ENCODE results near the gene PLPPR2. TPM values are rescaled to one million over a fixed set of nuclear protein-coding genes. Genes with fewer than 3 reads are reported as not detected.
"Not testable (repeated sequence)": the region's sequence is repeated elsewhere in the genome, so short reads cannot be mapped to it uniquely, and the experiment has no call there.

Gene PLPPR2
- total and polyA plus RNA-seq, 9 donors, result 11.6 to 42.5 (median 31.3) TPM

- WGBS, 3 donors, result 4% methylated on average over 41 to 53 of the region's 53 CpGs
- H3K4me3 ChIP-seq, result peak within 1 kb of the TSS; percentile 95
- H3K9me3 ChIP-seq, result no peaks in the 10 kb centered on the region
- H3K4me1 ChIP-seq (ENCODE audit: insufficient read depth), result peaks cover 8% of the 10 kb centered on the region
- no peaks in the 10 kb centered on the region for H3K27me3 ChIP-seq
- no peak for TF ChIP-seq POLR2A (IDR thresholded peaks at IDR 0.05)
- no peak for TF ChIP-seq CTCF (IDR thresholded peaks at IDR 0.05)
- TF ChIP-seq EP300 (IDR thresholded peaks at IDR 0.05), result no peak
- intact Hi-C loops (cut with DNase I), result loop anchor here in 1 of 4 donors (5.0 kb wide), 1 partner anchor 47 kb away; no protein-coding TSS in a partner anchor
- H3K27ac ChIP-seq, result peak within 1 kb of the TSS; percentile 78 to 80
- DNase-seq, result peak; percentile 92 to 95 (median 94)
- no peaks in the 10 kb centered on the region for H3K36me3 ChIP-seq
Observed at GRCh38 chr19:11339254-11340098, 15.8 kb upstream of the PLPPR2 start, which contains the start of gene RAB3D. Gene RAB3D, minus strand, starts transcription at chr19:11339657. Its CDS starts 2,258 bp downstream, at chr19:11337399.

- H3K27me3 ChIP-seq; DNase-seq; H3K36me3 ChIP-seq; H3K4me1 ChIP-seq (ENCODE audit: insufficient read depth); intact Hi-C loops (cut with DNase I); H3K9me3 ChIP-seq: not testable (repeated sequence)
- 77 to 81% (median 79%) methylated on average over 8 of the region's 8 CpGs for WGBS, 3 donors
- H3K27ac ChIP-seq, result peak overlapping the region in 1 of 2 donors; percentile 78
- H3K4me3 ChIP-seq, result peak overlapping the region; percentile 95
Observed at GRCh38 chr19:11340099-11340467, 15.1 kb upstream of the PLPPR2 start.

- Histone ChIP-seq H3K27me3 (no peaks in the 10 kb centered on the region), H3K4me1 (ENCODE audit: insufficient read depth) (peaks cover 14% of the 10 kb centered on the region), H3K36me3 (no peaks in the 10 kb centered on the region), H3K9me3 (no peaks in the 10 kb centered on the region), H3K4me3 (no peak overlapping the region), H3K27ac (no peak overlapping the region)
- 76 to 88% (median 85%) methylated on average over 3 of the region's 3 CpGs for WGBS, 3 donors
- TF ChIP-seq CTCF (IDR thresholded peaks at IDR 0.05), result no peak
- no peak for TF ChIP-seq EP300 (IDR thresholded peaks at IDR 0.05)
- TF ChIP-seq POLR2A (IDR thresholded peaks at IDR 0.05), result no peak
- DNase-seq, result no peak
- intact Hi-C loops (cut with DNase I), result loop anchor here in 1 of 4 donors (1.0 kb wide), 1 partner anchor 38 kb away; no protein-coding TSS in a partner anchor
Observed at GRCh38 chr19:11342429-11342828, 12.8 kb upstream of the PLPPR2 start.

- DNase-seq, result no peak
Observed at GRCh38 chr19:11345122-11345803, 10.0 kb upstream of the PLPPR2 start.

More at GRCh38 chr19:11345122-11345803, 10.0 kb upstream of the PLPPR2 start:
- TF ChIP-seq CTCF (IDR thresholded peaks at IDR 0.05) (no peak), EP300 (IDR thresholded peaks at IDR 0.05) (no peak), POLR2A (IDR thresholded peaks at IDR 0.05) (no peak)
- intact Hi-C loops (cut with DNase I), result no loop called here
- WGBS, 3 donors, result 30 to 40% (median 37%) methylated on average over 15 of the region's 15 CpGs
- Histone ChIP-seq H3K4me3 (peak overlapping the region; percentile 65), H3K9me3 (no peaks in the 10 kb centered on the region), H3K27me3 (no peaks in the 10 kb centered on the region), H3K36me3 (no peaks in the 10 kb centered on the region), H3K4me1 (ENCODE audit: insufficient read depth) (peaks cover 10% of the 10 kb centered on the region), H3K27ac (no peak overlapping the region)

Data from ovary (tissue), 9 donors.